NCI-H1694 treated with DMSO at 0.1 percent for 48 hours (cell line): Measurements from ENCODE around the gene PPL.
"Not testable (repeated sequence)": the region's sequence is repeated elsewhere in the genome, so short reads cannot be mapped to it uniquely, and the experiment has no call there.

Experiments used
- DNase-seq: peaks from one replicate; lab custom pipeline; 2025; lab: John Stamatoyannopoulos, UW

Gene PPL

DNA sequence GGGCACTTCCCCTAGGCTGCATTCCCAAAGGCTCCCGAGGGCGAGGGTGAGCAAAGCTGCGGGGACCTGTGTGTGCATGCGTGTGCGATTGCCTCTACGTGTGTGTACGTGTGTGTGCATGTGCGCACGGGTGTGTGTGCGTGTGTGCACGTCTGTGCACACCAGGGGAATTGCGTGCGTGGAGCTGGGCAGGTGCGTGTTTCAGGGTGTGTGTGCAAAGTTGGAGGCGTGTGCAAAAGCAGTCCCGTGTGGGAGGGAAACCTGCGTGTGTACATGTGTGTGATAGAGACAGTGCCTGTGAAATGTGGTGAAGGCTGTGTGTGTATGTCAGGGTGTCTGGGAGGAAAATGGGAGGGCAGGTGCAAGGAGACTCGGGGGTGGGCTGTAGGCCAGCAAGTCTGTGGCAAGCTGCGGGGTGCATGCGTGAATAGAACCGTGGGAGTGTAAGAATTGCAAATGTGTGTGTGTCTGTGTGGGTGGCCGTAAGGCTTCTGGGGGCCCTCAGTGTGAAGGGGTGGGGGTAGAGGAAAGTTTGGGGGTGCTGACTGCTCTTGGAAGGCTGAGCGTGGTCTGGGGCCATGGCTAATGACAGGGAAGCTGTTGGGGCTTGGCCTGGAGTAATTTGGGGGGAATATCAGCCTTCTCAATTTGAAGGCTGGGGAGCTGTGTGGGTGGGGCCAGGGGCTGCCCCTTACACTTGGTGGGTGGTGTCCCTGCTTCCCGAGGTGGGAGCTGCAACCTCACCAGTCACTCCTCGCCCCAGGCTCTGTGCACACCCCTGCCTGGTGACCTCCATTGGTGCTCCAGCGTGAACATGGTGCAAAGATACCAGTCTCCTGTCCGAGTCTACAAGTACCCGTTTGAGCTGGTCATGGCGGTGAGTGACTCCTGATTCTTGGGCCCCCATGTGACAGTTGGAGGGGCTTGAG lies 21.8 kb upstream of the PPL start:
- no peak for DNase-seq

DNA sequence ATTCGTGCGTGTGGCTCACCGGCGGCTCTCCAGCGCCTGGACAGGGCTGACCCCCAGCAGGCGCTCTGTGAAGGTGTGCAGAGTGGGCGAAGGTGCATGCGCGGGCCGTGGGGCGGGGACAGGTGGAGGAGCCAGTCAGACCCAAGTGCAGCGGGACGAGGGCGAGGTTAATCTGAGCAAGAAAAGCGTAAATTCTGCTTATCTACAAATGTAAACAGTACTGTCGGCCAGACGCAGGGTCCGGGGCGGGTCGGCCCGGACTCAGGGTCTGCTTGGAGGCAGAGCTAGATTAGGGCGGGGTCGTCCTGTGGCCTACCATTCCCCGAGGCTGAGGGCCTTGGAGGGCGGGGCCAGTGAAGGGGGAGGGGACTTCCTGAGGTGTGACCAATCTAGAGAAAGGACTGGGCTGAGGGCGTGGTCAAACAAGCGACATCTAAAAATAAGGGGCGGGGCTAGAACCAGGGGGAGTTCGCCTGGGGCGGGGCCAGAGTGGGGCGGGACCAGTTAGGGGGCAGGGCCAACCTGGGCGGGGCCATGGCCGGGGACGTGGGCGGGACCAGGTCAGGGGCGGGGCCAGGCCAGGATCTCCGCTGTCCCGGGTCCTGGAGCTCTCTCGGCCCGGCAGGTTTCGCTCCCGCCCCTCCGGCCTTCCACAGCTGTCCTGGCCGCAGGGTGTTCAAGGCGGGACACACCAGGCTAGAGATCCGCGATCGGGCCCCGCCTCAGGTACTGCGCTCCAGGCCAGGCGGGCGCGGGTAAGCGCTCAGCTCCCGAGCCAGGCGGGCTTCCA lies 21.0 kb upstream of the PPL start, which contains the start of gene SEC14L5:
TSS of gene SEC14L5 (plus strand) at position 611 of the 790 bp plus-strand sequence. CDS start 994 bp downstream, outside the sequence.
- peak; percentile 94 for DNase-seq

DNA sequence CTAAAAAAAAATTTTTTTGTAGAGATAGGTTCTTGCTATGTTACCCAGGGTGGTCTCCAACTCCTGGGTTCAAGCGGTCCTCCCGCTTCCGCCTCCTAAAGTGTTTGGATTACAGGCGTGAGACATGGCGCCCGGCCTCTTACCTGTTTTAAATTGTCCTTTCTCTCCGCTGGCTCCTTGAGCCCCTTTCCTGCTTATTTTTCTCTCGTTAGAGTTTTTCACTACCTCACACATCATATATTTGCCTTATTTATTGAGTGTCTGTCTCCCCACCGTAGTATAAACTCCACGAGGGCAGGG lies 20.4 kb upstream of the PPL start:
- no peak for DNase-seq

DNA sequence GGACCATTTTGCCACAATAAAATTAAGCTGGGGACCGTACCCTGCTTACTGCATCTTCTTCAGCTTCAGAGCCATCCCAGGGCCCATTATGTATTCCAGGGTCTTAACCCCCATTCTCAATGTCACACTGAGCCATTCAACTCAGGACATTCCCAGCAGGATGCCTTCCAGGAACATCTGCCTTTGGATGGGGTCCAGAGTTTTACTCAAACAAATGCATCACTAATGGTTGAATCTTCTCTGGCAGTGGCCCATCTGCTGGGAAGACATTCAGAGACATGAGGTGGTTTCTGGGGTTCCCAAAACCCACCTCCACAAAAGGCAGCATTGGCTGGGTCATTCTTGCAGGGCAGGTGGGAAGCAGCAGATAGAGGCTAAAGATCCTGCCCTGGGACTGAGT lies 17.8 kb upstream of the PPL start:
- DNase-seq = no peak

DNA sequence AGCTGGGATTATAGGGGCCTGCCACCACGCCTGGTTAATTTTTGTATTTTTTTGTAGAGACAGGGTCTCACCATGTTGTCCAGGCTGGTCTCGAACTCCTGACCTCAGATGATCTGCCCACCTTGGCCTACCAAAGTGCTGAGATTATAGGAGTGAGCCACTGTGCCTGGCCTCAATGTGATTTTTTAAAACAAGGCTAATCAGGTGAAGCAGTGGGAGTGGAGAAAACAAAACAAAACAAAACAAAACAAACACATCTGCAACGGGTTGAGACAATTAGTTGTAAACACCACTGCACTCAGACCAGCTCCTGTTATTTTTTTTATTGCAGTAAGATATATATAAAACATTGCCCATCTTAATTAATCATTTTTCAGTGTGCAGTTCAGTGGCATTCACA lies 14.6 kb upstream of the PPL start:
- not testable (repeated sequence) for DNase-seq

DNA sequence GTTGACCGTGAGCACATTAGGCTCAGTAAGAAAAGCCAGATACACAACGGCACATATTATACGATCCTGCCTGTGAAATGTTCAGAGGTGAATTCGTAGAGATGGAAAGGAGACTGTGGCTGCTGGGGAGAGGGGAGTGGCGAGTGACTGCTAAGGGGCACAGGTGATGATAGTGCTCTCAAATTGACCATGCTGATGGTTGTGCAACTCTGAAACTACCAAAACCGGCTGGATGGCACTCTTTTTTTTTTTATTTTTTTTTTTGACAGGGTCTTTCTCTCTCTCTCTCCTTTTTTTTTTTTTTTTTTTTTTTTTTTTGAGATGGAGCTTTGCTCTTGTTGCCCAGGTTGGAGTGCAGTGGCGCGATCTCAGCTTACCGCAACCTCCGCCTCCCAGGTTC lies 13.0 kb upstream of the PPL start:
- no peak for DNase-seq

DNA sequence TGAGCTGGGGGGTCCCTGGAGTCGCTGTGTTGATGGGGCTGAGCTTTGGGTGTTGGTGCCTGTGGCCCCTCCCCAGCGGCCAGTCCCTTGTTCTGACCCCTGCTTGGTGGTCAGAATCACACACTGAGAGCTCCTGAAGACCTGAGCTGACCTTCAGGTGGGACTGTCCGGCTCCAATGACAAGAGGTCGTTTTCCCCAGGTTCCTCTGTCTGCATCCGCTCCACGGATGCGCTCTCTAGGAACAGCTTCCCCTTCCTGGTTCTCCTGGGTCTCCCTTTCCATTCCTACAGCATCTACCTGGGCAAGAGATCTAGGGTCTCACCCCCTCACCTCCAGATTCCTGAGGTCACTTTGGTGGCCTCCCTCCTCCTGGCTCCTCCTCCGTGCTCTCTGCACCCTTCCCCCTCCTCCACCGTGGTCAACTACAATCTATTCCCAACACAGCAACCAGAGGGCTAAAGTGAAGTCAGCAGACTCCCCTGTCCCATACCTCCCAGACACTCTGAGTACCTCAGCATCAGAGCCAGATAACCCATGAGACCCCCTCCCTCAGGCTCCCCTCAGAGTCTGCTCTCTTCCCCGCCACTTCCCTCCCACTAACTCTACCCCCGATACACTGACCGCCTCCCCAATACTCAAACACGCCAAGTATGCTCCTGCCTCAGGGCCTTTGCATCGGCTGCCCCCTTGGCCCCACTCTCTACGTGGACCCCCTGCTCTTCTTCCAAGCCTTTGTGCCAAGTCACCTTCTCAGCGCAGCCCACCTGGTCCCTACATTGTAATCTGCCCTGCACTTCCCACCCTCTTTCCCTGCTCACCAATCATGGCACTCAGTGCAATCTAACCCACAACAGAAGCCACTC lies 12.2 kb upstream of the PPL start:
- DNase-seq = no peak

DNA sequence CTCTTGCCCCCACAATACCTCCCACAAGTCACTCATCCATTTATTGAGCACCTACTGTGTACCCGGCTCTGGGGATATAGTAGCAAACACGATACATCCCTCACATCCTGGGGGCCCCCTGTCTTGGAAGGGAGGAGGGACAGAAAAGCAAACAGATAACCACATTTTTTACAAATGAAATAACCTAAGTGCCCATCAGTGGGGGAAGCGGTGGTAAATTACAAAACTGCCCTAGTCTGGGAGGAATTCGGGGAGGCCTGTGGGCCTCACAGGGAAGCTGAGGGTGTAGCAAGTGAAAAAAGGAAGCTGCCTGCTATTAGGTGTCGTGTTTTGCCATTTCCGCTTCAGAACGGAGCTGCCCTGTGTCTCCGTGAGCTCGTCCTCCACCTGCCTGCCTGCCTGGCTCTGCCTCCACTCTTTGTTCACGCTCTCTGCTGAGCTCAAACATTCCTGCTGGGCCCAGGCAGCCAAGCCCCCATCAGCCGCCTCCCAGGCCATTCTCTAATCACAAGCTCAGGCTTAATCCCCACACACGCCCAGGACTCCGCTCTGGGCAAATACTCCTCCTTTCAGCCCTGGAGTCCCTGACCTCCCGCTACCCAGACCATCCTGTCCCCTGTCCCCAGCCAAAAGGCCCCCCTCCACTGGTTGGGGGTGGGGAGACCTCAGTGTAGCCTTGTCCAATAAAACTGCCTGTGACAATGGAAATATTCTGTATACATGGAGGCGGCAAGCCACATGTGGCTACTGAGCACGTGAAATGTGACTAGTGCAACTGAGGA lies 11.0 kb upstream of the PPL start:
- DNase-seq = peak; percentile 19

DNA sequence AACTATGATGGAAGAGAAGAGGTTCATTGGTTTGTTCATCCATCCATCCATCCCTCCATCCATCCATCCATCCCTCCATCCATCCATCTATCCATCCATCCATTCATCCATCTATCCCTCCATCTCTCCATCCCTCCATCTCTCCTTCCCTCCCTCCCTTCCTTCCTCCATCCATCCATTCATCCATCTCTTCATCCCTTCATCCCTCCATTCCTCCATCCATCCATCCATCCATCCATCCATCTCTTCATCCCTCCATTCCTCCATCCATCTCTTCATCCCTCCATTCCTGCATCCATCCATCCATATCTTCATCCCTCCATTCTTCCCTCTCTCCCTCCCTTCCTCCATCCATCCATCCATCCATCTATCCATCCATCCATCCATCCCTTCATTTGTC lies 10.0 kb upstream of the PPL start:
- no peak for DNase-seq

DNA sequence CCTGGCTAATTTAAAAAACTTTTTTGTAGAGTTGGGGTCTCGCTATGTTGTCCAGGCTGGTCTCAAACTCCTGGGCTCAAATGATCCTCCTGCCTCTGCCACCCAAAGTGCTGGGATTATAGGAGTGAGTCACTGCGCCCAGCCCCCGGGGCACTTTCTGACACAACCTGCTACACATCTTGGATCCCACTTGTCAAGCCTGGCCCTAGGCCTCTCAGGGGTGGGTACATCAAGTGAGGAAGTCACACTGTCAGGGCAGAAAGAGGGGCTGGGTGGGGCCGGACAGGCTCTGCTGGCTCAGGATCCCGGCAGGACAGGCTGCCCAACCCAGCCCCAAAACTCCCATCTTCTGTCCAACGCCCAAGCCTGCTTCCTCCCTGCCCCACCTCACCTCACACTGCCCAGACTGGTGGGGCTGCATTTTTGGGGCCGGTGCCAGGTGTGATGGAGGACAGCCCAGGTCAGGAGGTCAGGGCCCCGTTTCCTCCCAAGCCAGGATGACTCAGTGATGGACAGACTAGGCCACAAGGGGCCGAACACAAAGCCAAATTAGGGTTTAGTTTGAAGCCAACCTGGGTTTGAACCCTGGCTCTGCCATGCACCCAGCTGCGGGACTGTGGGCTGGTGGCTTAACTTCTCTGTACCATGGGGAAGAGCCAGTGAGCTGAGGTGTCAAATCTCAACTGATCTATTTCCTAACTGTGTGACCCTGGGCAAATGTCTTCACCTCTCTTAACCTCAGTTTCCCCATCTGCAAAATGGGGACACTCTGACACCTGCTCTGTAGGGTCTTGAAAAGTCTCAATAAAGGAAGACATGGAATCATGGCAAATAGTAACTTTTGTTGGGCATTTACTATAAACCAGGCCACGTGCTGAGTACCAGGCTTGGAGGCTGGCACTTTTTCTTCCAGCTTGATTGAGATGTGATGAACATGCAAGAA lies 8.9 kb upstream of the PPL start:
- DNase-seq = no peak

DNA sequence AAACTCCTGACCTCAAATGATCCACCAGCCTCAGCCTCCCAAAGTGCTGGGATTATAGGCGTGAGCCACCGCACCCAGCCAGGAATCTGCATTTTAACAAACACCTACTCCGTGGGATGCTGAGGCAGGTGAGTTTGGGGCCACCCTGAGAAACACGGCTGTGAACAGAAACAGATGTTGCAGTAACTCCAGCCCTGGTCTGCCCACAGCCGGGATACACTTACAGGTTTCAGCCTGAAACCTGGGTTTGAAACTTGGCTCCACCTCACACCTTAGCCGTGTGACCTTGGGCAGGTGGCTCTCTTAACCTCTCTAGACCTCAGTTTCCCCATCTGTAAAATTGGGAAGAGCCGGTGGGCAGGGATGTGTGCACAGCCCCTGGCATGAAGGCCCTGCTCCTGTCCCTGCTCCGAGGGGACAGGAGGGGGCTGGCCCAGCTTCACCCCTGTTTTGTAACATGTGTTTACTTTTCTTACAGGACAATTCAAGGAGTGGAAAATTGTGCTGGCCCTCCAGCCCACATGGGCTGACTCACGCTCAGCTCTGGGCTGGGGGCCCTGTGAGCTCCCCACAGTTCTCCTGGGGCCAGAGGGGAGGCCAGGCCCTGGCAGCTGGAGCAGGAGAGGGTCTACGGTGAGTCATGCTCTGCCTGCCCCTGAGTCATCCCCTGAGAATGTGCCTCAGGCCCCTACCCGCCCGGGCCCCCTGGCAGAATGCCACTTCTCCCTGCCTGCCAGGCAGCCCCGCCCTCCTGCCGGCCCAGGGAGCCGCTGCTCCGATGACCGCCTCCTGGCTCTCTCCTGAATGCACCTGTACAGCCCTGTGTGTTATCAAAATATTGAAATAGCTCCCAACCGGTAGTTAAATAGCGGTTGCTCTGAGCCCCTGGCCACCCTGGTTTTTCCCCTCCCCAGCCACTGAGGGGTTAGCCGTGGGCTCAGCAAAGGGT lies 7.7 kb upstream of the PPL start:
- DNase-seq = peak; percentile 71

DNA sequence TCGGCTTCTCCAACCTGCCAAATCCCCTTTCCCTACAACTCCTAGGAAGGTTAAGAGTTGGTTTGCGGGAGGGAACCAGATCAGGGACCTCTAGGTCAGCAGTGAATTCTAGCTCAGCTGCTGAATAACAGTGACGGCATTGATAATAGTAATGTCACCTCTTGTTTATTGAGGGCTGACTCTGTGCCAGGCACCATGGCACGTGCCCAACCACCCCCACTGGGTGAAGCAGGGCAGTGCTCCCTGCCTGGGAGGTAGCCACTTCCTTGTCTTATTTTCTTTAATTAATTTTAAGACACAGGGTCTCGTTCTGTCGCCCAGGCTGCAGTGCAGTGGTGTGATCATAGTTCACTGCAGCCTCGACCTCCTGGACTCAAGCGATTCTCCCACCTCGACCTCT lies 5.5 kb upstream of the PPL start:
- DNase-seq = no peak

DNA sequence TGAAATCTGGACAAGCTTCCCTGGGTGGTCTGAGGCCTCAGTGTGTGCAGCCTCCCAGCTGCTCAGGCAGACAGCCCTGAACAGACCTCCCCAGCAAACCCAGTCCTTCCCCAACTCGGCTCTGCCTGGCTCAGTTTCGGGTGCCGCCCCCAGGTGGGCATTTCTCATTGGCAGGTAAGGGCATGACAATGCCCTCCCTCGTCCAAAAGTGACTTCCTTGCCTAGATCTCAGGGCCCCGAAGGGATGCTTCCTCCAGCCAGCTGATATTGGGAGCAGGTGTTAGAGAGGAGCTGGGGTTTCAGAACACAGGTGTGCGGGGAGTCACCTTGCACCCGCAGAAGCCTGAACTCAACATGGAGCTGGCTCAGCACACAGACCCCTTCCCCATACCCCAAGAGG lies 3.8 kb upstream of the PPL start:
- DNase-seq = no peak

DNA sequence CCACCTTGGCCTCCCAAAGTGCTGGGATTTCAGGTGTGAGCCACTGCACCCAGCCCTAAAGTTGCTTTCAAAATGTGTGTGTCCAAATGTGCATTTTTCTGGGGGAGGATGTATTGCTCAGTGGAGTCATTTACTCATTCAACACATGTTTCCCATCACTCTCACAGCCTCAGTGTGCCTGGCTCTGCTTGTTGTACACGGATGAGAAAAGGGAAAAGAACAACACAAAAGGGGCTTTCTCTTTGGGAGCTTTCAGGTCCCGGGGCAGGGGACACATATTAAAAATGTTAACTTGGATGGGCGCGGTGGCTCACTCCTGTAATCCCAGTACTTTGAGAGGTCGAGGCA lies 1.7 kb upstream of the PPL start:
- DNase-seq = no peak

DNA sequence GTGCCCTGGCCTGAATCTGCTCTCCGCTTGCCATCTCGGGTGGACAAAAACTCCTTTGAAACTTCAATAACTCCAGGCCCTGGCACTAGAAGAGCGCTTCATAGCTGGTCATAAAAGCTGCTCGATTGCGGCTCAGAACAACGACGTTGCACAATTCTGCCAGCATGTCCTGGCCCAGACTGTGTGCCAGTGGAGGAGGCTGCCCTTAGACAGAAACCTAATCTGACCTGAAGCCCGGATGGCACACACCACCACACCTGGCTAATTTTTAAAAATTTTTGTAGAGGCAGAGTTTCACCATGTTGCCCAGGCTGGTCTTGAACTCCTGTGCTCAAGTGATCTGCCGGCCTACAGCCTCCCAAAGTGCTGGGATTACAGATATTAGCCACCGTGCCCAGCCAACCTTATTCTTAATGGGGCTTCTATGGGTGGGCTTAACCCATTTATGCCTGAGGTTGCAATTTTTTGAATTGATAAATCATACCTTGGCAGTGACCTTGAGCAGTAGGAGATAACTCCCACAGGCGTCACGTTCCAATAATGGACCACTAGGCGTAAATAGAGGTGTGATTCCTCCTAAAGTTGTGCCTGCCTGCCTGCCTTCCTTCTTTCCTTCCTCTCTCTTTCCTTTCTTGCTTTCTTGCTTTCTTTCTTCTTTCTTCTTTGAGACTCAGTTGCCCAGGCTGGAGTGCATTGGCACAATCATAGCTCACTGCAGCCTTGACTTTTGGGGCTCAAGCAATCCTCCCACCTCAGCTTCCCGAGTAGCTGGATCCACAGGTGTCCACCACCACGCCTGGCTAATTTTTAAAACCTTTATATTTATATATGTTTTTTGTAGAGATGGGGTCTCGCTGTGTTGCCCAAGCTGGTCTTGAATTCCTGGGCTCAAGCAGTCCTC lies 1.1 kb upstream of the PPL start:
- DNase-seq = no peak

DNA sequence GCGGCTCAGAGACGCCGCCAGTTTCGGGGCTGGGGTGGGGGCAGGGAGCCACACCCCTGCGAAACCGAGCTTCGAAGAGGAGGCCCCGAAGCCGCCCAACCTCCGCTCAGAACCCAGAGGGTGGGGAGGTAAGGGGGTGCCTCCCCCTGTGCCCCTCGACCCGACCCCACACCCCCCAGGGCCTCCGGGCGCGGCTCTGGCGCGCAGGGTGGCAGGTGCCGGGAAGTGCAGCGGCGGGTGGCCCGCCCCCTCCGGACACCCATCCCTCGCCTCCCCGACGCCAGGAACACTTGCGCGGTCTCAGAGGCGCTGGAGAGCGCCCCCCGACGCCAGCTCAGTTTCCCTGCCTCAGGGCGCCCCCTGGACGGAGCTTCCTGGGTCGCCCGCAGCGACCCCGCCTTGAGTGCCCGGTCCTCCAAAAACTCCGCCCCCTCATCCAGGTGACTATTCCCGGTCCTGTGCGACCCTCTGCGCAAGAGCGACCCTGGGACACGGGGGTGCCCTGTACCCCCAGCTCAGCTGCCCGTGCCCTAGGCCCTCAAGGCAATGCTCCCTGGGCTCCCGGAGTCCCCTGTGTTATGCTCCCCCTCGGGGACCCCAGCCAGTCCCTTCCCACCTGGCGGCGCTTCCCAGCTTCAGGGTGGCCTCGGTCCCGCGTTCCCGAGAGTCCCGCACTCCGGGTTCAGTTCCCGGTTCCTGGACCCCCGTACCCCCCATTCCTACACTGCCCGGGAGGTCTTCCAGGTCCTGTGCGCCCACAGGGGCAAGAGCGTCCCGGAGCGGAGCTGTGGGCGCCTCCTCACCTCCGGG lies 562 bp downstream of the PPL start:
- no peak for DNase-seq

DNA sequence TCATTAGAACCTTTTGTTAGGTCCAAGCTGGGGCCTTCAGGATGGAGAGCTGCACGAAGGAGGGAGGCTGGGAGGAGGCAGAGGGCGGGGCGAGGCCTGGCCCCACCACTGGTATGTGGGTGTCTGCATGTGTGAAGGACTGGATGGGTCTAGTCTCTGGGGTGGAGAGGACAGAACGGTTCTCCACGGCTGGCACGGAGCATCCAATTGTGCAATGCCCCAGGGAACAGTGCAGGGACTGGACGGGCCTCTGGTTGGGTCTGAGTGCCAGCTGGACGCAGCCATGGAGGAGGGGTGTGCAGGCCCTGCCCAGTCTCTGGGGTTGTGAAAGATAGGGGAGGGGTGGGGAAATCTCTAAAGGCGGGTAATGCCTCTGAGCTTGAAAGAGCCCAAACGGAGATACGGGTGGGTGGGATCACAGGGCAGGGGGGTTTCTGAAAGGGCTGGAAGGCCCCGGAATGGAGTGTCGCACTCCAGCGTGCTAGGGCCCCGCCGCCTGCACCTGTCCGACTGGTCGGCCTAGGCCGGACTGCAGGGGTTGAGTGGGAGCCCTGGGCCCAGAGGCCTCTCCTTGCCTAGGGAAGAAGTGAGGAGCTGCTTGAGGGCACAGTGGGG lies 1.6 kb downstream of the PPL start:
- no peak for DNase-seq
